ENCODE data around the gene HCRTR1. TPM values are rescaled to one million over a fixed set of nuclear protein-coding genes. Genes with fewer than 3 reads are reported as not detected.

The HCRTR1 gene
- total RNA-seq, 4 donors from 2014 or later: 0.59 TPM; not detected in 3

- peak overlapping the region; percentile 87 to 99 (median 96) for H3K27ac ChIP-seq
- TF ChIP-seq POLR2A (IDR thresholded peaks at IDR 0.05) (no peak), CTCF (IDR thresholded peaks at IDR 0.05 in 4 of 5, conservative IDR thresholded peaks at IDR 0.05 in 1 of 5) (no peak)
- no peak for DNase-seq
- in situ Hi-C loops (cut with MboI; ENCODE audit: low sequenced_read_pairs in 4 of 4) (no loop called here), intact Hi-C loops (cut with DNase I; ENCODE audit: low total_unique reads) (loop anchor here (5.0 to 10.0 kb wide), 2 partner anchors 287 to 315 kb away; no protein-coding TSS in a partner anchor)
- H3K36me3 ChIP-seq: peaks cover 0 to under 1% of the 10 kb centered on the region in 2 donors
- peak overlapping the region in 2 of 4 donors; percentile 1 to 24 for H3K4me3 ChIP-seq
- H3K9me3 ChIP-seq: no peaks in the 10 kb centered on the region
- no peak for ATAC-seq
- H3K4me1 ChIP-seq: peaks cover 78 to 81% of the 10 kb centered on the region in 2 donors
- H3K27me3 ChIP-seq: no peaks in the 10 kb centered on the region
Observed at GRCh38 chr1:31640179-31640578, 22.7 kb downstream of the HCRTR1 start.

DNA sequence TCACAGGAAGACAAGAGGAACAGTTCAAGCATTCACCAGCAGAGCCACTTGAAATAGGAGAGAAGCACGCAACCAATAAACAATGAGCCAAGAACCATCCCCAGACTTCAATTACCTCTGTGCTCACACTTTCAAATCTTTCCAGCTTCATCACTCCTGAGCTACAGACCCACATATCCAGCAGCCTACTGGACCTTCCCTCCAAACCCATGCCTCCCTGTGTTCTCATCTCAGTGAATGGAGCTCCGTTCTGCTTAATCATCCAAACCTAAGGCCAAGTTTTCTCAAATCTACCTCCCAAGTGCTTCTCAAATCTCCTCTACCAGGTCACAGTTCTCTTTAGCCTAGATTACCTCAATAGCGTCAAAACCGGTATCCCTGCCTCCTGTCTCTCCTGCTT lies 23.5 kb downstream of the HCRTR1 start:
- Histone ChIP-seq H3K4me1 (peaks cover 84% of the 10 kb centered on the region in 2 donors), H3K27ac (peak overlapping the region; percentile 87 to 99 (median 96)), H3K4me3 (peak overlapping the region in 3 of 4 donors; percentile 24 to 29 (median 28)), H3K36me3 (no peaks in the 10 kb centered on the region), H3K9me3 (no peaks in the 10 kb centered on the region), H3K27me3 (no peaks in the 10 kb centered on the region)
- in situ Hi-C loops (cut with MboI; ENCODE audit: low sequenced_read_pairs in 4 of 4): no loop called here
- ATAC-seq: peak; percentile 4 to 17
- TF ChIP-seq CTCF (IDR thresholded peaks at IDR 0.05 in 4 of 5, conservative IDR thresholded peaks at IDR 0.05 in 1 of 5) (peak in 2 of 5 experiments; percentile 10 to 31), POLR2A (IDR thresholded peaks at IDR 0.05) (peak; percentile 8 to 50)
- intact Hi-C loops (cut with DNase I; ENCODE audit: low total_unique reads): loop anchor here (5.0 to 10.0 kb wide), 2 partner anchors 286 to 314 kb away; no protein-coding TSS in a partner anchor
- DNase-seq: peak in 1 of 2 donors; percentile 43

- DNase-seq: no peak
- H3K4me1 ChIP-seq: peaks cover 70 to 75% of the 10 kb centered on the region in 2 donors
- H3K4me3 ChIP-seq: peak overlapping the region in 1 of 4 donors; percentile 4
- in situ Hi-C loops (cut with MboI; ENCODE audit: low sequenced_read_pairs in 4 of 4) (no loop called here), intact Hi-C loops (cut with DNase I; ENCODE audit: low total_unique reads) (loop anchor here (5.0 to 10.0 kb wide), 2 partner anchors 285 to 312 kb away; no protein-coding TSS in a partner anchor)
- TF ChIP-seq CTCF (IDR thresholded peaks at IDR 0.05 in 4 of 5, conservative IDR thresholded peaks at IDR 0.05 in 1 of 5) (no peak), POLR2A (IDR thresholded peaks at IDR 0.05) (no peak)
- peak overlapping the region; percentile 87 to 99 (median 96) for H3K27ac ChIP-seq
- no peaks in the 10 kb centered on the region for H3K36me3 ChIP-seq
- H3K27me3 ChIP-seq: no peaks in the 10 kb centered on the region
- H3K9me3 ChIP-seq: no peaks in the 10 kb centered on the region
- ATAC-seq: no peak
Observed at GRCh38 chr1:31642366-31642765, 24.9 kb downstream of the HCRTR1 start.

DNA sequence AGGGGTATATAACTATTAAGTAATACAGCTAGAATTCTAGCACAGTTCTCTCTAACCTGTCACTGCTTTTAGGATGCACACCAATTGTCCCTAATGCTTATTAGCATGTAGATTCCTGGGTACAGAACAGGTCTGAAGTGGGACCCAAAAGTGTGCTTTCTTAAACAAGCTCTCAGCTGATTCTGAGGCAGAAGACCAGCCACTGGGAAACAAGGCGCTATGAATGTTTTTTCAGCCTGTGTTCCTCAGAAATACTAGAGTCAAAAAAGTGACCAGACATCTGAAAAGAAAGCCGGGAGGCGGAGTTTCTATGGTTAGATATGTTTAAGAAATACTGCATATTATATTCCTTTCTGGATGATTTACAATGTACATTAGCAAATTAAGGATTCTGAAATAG lies 25.4 kb downstream of the HCRTR1 start:
- H3K27ac ChIP-seq: peak overlapping the region; percentile 87 to 99 (median 96)
- H3K27me3 ChIP-seq: no peaks in the 10 kb centered on the region
- no peak for DNase-seq
- no peak for ATAC-seq
- no peak for TF ChIP-seq CTCF (IDR thresholded peaks at IDR 0.05 in 4 of 5, conservative IDR thresholded peaks at IDR 0.05 in 1 of 5)
- no peak for TF ChIP-seq POLR2A (IDR thresholded peaks at IDR 0.05)
- H3K4me3 ChIP-seq: peak overlapping the region in 2 of 4 donors; percentile 4 to 72
- intact Hi-C loops (cut with DNase I; ENCODE audit: low total_unique reads): loop anchor here (5.0 to 10.0 kb wide), 2 partner anchors 284 to 312 kb away; no protein-coding TSS in a partner anchor
- H3K4me1 ChIP-seq: peaks cover 65 to 72% of the 10 kb centered on the region in 2 donors
- H3K36me3 ChIP-seq: no peaks in the 10 kb centered on the region
- in situ Hi-C loops (cut with MboI; ENCODE audit: low sequenced_read_pairs in 4 of 4): no loop called here
- H3K9me3 ChIP-seq: no peaks in the 10 kb centered on the region
